COLO668 (cell line): ENCODE measurements around the gene ZNF524.
A peak's percentile ranks its signal among the peaks of the same experiment; 100 is the strongest.
"Not testable (repeated sequence)": the region's sequence is repeated elsewhere in the genome, so short reads cannot be mapped to it uniquely, and the experiment has no call there.

ENCODE experiments used
- DNase-seq: peaks from one replicate; lab custom pipeline; 2025; ENCODE audit not compliant: unreplicated experiment; lab: John Stamatoyannopoulos, UW

Gene ZNF524

DNA sequence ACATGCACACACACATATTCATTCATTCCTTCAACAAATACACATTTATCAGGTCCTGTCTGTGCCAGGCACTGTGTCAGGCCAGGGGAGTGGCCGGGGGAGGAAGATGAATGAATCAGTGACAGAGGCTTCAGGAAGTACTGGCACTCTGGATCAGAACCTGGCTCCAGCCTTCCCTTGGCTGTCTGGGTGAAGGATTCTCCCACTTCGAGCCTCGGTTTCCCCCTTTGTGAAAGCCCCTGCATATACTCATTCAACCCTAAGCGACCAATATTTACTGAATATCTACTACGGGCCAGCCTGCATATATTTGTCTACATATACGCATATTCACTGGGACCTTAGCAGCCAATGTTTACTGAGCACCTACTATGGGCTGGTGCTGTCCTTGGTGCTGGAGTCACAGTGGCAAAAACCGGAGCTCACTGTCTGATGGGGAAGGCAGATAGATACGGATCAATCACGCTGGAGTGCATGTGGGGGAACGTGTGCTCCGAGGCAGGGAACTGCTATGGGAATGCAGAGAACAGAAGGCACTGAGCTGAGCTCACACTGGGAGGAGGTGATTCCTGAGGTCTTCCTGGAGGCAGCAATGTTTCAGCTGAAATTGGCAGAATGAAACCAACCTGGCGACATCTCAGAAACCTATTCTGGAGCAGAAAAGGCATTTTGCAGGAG lies 18.8 kb upstream of the ZNF524 start:
- peak; percentile 21 for DNase-seq

DNA sequence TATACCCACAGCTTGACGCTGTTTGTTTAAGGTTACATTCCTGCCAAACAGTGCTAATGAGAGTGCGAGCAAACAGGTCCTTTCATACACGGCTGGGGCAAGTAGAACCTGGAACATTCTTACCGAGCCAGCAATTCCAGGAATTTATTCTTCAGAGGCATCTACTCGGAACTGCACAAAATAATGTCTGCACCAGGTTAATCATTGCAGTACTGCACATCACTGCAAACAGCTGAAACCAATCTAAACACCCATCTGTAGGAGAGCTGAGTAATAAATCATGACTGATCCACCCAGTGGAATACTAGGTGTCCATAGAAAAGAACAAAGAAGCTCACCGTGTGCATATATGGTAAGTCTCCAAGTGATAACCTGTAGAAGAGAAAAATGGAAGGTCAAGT lies 18.3 kb upstream of the ZNF524 start:
- DNase-seq: peak; percentile 21

DNA sequence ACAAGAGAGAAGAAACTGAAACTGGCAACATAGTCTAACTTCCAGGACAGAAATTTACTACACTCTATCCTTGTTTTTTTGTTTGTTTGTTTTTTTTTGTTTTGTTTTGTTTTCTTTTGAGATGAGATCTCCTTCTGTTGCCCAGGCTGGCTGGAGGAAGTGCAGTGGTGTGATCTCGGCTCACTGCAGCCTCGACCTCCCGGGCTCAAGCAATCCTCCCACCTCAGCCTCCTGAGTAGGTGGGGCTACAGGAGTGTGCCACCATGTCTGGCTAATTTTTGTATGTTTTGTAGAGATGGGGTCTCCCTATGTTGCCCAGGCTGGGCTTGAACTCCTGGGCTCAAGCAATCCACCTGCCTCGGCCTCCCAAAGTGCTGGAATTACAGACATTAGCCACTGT lies 17.8 kb upstream of the ZNF524 start:
- DNase-seq: not testable (repeated sequence)

DNA sequence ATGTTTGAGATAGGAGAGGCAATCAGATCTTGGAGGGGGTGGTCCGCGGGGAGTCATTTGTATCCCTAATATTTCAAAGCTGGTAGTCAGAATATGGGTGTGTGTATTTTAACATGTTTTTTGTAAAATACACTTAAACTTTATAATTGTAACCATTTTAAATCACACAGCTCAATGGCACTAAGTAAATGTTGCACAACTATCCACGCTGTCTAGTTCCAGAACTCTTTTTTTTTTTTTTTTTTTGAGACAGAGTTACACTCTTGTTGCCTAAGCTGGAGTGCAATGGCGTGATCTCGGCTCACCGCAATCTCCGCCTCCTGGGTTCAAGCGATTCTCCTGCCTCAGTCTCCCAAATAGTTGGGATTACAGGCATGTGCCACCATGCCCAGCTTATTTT lies 16.2 kb upstream of the ZNF524 start:
- not testable (repeated sequence) for DNase-seq

DNA sequence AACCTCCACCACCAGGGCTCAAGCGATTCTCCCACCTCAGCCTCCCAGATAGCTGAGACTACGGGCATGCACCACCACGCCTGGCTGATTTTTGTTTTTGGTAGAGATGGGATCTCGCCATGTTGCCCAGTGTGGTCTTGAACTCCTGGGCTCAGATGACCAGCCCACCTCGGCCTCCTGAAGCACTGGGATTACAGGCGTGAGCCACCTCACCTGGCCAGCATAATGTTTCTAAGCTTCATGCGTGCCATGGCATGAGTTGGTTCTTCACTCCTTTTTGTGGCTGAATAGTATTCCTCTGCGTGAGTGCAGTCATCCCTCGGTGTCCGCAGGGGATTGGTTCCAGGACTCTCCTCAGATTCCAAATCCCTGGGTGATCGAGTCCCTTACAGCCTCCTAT lies 15.2 kb upstream of the ZNF524 start:
- DNase-seq: no peak

DNA sequence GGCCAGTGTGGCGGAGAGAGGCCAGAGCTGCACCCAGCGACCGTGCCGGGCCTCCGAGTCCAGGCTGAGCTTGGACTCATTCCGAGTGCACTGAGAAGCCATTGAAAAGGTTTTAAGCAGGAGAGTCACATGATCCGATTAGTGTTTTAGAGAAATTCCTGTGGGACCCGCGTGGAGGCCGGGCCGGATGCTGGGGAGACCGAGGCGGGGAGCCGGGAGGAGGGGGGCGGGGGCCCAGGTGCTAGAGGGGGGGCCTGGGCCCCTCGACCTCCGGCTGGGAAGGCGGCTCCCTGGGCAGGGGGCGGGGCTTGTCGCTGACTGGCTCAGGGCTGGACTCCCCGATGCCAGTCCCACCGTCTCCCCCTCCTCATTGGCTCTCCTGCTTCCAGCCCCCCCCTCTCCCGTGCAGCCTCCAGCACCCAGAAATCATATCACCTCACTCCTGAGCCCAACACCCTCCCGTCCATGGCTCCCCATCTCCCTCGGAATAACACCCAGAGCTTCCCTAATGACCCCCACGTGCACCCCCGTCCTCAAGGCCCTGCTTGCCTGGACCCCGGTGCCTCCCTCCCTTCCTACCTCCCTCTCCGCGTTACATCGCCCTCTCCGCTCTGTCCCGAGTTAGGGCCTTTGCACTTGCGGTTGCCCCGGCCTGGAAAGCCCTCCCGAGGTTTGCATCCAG lies 14.3 kb upstream of the ZNF524 start:
- DNase-seq: peak; percentile 34

DNA sequence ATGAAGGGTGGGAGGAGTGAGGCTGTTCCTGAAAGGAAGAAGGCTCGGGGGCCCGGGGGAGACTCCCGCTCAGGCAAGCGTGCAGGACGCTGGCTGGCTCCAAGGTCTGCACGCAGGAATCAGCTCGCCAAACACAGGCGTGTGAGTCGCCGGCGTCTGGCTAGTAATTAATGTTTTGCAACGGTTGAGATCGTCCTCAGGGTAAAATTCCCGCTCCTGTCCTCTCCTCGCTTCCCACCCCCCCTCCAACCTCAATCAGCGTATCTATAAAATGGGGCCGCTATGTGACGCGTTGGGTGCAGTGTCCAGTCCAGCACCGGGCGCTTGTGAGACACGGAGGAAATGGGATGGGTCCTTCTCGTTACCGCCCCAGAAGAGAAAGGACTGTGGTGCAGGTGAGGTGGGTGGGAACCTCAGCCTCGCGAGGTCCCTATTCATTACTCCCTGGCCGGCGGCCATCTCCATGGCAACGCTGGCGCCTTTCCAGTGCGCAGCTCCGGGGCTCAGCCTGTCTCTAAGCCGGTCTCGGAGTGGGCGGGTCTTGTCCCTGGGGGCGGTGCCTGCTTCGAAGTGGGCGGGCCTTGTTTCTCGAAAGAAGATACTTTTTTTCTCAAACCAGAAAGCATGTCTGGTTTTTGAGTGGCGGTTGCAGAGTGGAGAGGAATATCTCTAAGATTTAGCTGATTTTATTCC lies 13.0 kb upstream of the ZNF524 start:
- peak; percentile 97 for DNase-seq

DNA sequence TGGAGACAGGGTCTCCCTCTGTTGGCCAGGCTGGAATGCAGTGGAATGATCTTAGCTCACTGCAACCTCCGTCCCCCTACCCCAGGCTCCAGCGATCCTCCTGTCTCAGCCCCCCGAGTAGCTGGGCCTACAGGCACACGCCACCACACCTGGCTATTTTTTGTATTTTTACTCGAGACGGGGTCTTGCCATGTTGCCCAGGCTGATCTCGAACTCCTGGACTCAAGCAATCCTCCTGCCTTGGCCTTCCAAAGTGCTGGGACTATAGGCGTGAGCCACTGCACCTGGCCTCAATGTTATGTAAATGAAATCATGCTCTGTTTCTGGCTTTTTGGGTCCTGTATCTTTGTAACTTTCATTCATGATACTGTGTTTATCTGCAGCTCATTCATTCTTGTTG lies 11.3 kb upstream of the ZNF524 start:
- DNase-seq: no peak

DNA sequence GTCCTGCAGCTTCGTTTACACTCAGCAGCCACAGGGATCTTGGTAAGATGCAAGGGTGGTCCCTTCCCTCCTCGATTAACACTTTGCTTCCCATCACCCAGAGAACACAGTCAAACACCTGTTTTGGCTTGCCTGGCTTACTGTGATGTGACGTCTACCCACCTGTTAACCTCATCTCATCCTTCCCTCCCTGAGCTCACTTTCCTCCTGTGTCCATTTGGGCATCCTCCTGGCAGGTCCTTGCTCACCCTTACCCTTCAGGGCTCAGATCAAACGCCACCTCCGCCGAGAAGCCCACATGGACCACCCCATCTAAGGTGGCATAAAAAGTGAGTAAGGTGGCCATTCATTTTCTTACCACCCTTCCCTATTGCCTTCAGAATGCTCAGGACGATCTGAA lies 10.0 kb upstream of the ZNF524 start:
- no peak for DNase-seq

DNA sequence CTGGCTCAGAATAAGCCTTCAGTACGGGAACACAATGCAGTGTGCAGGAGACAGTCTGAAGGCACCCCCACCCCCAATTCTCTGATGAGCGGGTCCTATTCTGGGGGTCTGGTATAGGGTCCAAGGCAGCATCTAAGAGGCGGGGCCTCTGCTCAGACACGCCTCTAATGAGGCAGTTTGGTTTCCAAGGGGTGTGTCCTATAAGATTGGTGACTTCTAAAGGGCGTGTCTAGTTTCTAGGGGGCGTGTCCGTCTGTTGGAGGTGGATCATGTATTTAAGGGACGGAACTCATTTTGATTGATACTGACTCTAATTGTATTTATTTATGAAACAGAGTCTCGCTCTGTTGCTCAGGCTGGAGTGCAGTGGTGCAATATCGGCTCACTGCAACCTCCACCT lies 9.5 kb upstream of the ZNF524 start:
- peak; percentile 12 for DNase-seq

DNA sequence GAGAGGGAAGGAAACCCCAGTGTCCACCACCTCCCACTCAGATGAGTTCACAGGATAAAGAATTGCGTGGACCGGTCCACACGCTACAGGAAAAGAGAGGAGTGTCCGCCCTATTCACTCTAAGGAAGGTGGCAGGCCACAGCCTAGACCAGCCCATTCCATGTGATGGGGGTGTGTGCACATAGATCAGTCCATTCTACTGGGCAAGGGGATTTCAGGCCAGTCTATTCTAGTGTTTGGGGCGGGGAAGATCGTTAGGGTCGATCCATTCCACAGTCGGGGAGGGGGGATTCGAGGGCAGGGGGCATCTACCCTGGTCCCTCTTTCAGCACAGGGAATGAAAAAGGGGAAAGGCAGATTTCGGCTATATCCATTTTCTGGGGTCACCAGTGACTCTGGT lies 8.5 kb upstream of the ZNF524 start:
- DNase-seq: no peak

DNA sequence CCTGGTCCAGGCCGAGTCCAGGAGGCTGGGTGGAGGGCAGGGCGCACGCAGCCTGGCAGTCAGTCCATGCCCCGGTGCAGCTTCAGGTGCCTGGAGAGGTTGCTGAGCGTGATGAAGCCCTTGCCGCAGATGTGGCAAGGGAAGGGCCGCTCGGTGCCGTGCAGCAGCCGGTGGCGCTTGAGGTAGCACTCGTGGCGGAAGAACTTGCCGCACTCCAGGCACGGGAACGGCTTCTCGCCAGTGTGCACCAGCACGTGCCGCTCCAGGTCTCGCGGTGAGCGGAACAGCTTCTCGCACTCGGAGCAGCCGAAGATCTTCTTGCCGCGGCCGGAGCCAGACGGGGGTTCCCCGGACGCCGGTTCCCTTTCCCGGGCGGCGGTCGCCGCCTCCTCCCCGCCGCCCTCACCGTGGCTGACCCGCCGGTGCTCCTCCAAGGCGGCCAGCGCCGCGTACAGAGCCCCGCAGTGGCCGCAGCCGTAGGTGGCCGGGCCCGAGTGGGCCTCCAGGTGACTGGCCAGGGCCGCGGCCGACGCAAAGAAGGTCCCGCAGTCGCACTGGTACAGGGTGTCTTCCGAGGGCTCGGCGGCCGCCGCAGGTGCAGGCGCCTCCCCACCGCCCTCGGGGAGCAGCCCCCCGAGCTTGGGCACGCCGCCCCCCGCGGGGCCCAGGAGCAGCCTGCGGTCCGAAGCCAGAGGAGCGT lies 7.5 kb upstream of the ZNF524 start:
- DNase-seq: no peak

DNA sequence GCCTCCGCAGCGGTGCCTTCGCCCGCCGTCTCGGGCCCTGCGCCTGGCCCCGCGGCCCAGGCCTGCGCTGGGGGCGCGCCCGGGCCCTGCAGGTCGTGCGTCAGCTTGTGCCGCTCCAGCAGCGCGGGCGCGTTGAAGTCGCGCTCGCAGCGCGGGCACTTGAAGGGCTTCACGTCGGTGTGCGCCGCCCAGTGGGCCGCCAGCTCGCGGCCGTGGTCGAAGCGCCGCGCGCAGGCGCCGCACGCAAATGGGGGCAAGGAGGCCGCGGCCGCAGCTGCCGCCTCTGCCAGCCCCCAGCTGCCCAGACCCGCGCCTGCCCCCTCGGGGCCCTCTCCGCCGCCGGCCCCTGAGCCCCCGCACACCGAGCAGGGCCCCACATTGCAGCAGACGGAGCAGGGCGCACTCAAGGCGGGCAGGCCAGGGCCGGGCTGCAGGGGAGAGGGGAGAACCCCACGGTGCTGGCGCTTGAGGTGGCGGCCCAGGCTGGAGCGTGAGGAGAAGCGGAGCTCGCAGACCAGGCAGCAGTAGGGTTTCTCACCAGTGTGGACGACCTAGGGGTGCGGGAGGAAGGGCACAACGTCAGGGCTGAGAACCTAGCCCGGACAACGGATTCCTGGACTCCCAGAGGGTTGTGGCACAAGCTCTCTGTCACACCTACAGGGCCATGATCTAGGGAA lies 6.9 kb upstream of the ZNF524 start:
- no peak for DNase-seq

DNA sequence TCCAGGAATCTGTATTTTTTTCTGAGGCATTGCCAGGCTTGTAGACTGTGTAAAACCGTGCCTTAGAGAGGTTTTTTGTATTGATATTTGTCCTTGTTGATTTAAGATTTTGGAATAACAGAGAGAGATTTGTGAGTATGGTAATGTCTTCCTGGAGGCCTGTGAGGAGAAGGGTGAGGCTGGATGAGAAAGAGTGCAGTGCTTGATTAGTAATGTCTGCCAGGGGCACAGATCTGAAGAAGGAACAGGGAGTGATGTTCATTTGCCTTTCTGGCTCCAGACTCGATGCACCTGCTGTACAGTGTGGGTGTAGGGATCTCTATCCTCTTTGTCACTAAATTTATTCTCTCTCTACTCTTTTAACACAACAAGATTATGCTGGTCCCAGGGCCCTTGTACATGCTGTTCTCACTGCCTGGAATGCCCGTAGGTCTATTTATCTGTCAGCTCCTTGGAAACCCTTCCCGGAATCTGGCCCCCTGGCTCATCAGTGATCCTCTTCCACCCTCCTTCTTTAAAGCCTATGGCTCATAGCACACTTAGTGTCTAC lies 5.0 kb upstream of the ZNF524 start:
- no peak for DNase-seq

DNA sequence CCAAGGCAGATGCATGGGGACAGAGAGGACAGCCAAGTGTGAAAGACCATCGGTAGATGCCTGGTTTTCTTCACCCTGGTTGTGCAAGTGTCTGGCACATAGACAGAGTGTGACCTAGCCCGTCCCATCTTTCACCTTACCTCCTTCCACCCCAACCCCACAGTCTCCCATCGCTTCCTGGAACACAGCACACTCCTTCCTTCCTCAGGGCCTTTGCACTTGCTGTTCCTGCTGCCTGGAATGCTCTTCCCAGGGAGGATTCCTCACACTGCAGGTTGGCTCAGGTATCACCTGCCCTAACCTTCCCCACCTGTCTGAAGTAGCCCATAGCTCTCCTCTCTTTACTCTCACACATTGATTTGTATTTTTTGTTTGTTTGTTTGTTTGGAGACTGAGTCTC lies 3.8 kb upstream of the ZNF524 start:
- DNase-seq: no peak

DNA sequence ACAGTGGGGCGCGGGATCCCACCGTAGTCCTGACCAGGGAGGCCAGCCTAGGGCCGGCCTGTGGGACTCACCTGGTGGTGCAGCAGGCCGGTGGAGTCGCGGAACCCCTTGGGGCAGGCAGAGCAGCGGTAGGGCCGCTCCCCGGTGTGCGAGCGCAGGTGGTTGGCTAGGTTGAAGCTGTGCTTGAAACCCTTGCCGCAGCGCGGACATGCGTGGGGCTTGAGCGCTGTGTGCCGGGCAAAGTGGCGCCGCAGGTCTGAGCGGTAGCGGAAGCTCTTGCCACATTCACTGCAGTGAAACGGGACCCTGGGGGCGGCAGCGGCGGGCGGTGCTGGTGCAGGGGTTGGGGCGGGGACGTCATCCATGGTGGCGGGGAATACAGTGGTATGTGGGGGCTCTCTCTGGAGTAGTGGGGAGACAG lies 2.6 kb upstream of the ZNF524 start:
- DNase-seq: no peak

DNA sequence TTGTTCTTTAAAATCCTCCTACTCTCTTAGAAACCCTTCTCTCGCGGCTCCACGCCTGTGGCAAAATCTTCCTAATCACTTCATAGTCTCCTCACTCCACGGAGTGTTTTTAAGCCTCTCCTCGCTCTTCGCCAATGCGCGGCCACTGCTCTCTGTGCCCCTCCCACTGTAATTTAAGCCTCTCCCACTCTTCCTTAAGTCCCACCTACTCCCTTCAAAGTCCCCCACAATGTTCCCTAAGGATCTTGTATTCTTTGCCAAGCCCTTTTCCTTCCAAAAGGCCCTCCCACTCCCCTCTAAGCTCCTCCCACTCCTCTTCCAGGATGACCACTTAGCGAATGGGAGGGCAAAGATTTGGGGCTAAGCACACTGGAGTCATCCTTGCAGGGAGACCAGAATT lies 2.1 kb upstream of the ZNF524 start:
- DNase-seq: no peak

DNA sequence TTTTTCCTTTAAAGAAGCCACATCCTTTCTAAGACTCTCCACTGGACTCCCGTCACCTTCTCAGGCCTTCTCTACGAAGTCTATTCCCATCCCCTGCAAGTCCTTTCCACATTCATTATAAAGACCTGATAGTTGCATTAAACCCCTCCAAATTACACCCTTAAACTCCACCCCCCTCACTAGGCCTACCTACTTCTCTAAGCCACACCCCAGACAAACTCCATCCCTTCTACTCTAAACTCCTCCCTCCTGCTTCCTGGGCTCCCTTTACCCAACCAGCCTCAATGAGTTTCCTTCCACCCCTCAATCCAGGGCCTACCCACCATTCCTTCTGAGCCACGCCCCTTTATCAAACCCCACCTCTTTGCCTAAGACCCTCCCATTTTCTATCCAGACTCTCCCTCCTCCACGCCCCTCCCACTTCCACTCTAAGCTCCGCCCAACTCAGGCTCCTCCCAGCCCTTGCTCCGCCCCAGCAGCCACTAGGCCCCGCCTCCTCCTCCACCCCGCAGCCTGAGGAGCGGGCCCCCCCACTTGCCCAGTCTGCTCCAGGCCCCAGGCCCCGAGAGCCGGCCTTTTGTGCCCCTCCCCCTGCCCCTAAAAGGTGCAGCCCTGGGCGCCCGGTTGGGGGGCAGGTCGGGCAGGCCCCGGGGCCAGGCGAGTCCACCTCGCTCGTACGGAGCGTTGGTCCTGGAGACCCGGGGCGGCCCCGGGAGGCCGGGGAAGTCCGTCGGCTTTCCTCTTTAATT lies 1.2 kb upstream of the ZNF524 start:
- peak; percentile 85 for DNase-seq

DNA sequence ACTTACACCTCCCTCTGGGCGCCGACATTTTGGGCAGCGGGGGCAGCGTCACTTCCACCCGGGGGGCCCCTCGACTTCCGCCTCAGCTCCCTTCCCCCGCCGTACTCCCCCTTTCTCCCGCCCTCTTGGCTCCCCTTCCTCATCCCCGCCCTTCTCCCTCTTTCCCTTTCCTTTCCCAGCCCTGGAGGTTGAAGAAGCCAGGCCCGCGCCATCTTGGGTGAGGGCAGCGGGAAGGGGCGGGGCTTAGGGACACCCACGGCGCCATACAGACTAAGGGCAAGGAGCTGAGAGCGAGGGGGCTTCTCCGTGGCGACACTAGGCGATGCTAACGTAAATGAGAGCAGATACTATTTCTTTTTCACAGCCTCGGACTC lies 633 bp upstream of the ZNF524 start, which contains the start of gene FIZ1:
Gene FIZ1, minus strand, starts transcription at position 50 of the 374 bp plus-strand sequence. CDS start 1,652 bp downstream, outside the sequence.
- DNase-seq: peak; percentile 97

DNA sequence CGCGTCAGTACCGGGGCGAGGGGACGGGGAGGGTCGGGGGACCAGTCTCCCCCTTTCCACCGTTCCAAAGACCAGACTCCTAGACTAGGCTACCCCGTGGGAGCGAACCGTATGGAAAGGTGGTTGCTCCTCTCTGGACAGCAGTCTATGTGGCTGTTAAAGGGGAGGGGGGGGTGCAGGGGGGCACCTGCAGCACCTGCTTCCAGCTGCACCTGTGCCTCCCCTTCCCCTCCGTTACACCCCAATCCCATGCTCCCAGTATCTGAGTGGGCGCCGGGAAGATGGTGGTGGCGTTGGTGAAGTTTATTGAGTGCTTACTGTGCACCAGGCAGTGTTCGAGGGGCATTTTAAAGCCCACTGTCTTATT lies 557 bp downstream of the ZNF524 start:
- DNase-seq: no peak
